Testis (tissue), 3 donors: ENCODE measurements around the gene TGFBR3. TPM values are rescaled to one million over a fixed set of nuclear protein-coding genes. Genes with fewer than 3 reads are reported as not detected.

Experiments
- DNase-seq: peaks from one replicate; pipeline ENCODE4 v3.0.0-alpha.2; 2019
- H3K27ac ChIP-seq, 2 donors: fragments of 200-600 bp; sonication (generic); one replicate each; pipeline ENCODE4 v1.5.1; 2019
- H3K27me3 ChIP-seq: fragments of 200-600 bp; sonication (generic); one replicate; pipeline ENCODE4 v1.5.1; 2019
- H3K36me3 ChIP-seq: fragments of 200-600 bp; sonication (generic); one replicate; pipeline ENCODE4 v1.5.1; 2017; ENCODE audit warnings: low read depth; ENCODE audit errors: missing control alignments
- H3K4me1 ChIP-seq: fragments of 200-600 bp; sonication (generic); one replicate; pipeline ENCODE4 v1.5.1; 2019
- H3K4me3 ChIP-seq, 2 donors: fragments of 200-600 bp; sonication (generic); one replicate each; pipeline ENCODE4 v1.5.1; 2017 to 2019
- H3K9me3 ChIP-seq: fragments of 200-600 bp; sonication (generic); one replicate; pipeline ENCODE4 v1.5.1; 2017
- POLR2A ChIP-seq: fragments of 450-650 bp; IDR thresholded peaks from one replicate; pipeline ENCODE4 v1.6.1; 2017; ENCODE audit warnings: antibody characterized with exemption, mild to moderate bottlenecking, moderate library complexity
- WGBS, 2 donors: methylation state at CpG; one replicate each; pipeline ENCODE4 v1.1.5; 2018; 5-methylcytosine and 5-hydroxymethylcytosine counted together
- intact Hi-C: fragments of 100-400 bp; cut with DNase I; formaldehyde crosslinking; loops from one replicate; pipeline ENCODE4 v1.15.1; 2023; ENCODE audit warnings: low total_unique reads
- polyA plus RNA-seq: library from polyadenylated mRNA; stranded (reverse); fragments of 350-450 nt; fragmentation: Illumina TruSeq; extraction: RNeasy Lipid Tissue Mini Kit (QIAGEN cat#74804); gene quantifications from one replicate; pipeline ENCODE4 v1.2.3, GENCODE V29; 2014; ENCODE audit warnings: low read depth, low replicate concordance; ENCODE audit not compliant: insufficient read depth
- total RNA-seq, 2 donors: library from RNA; depleted of rRNA; stranded (reverse); fragments of >200 nt; gene quantifications; one replicate each; pipeline ENCODE4 v1.2.3, GENCODE V29; 2016
- TF ChIP-seq, protein P1 (sequence below), 3 experiments: fragments of 450-650 bp in 2 of 3; fragments of 200-600 bp in 1 of 3; sonication (generic) in 1 of 3; IDR thresholded peaks; one replicate each; pipeline ENCODE4 v1.5.1; 2016 to 2019; ENCODE audit warnings: antibody characterized with exemption in 3 of 3, mild to moderate bottlenecking in 2 of 3, moderate library complexity in 1 of 3

Gene TGFBR3
- total and polyA plus RNA-seq, 3 donors from 2014 or later = 24.0 to 37.2 (median 34.7) TPM

DNA sequence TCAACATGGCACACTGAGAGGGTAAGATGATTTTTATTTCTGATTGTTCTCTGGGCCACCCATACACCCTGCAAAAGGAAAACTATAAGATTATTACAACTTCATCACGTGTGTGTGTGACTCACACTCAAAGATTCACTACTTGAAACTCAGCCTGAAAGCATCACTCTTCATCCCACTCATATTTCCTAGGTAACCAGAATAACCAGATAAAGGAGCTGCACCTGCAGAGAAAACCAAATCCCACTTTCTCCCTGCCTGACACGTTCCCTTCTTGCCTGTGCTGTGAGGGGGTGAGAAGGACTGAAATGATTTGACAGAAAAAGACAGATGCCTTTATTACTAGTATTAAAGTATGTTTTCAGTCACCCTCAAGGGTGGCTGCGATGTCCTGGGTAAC, 131.6 kb downstream of the TGFBR3 start:
- TF ChIP-seq, protein P1, sequence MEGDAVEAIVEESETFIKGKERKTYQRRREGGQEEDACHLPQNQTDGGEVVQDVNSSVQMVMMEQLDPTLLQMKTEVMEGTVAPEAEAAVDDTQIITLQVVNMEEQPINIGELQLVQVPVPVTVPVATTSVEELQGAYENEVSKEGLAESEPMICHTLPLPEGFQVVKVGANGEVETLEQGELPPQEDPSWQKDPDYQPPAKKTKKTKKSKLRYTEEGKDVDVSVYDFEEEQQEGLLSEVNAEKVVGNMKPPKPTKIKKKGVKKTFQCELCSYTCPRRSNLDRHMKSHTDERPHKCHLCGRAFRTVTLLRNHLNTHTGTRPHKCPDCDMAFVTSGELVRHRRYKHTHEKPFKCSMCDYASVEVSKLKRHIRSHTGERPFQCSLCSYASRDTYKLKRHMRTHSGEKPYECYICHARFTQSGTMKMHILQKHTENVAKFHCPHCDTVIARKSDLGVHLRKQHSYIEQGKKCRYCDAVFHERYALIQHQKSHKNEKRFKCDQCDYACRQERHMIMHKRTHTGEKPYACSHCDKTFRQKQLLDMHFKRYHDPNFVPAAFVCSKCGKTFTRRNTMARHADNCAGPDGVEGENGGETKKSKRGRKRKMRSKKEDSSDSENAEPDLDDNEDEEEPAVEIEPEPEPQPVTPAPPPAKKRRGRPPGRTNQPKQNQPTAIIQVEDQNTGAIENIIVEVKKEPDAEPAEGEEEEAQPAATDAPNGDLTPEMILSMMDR (IDR thresholded peaks at IDR 0.05) = no peak
- no peak for TF ChIP-seq POLR2A
- Histone ChIP-seq H3K9me3 (no peaks in the 10 kb centered on the region), H3K27me3 (no peaks in the 10 kb centered on the region), H3K36me3 (no peaks in the 10 kb centered on the region), H3K4me1 (peaks cover 39% of the 10 kb centered on the region), H3K27ac (peak overlapping the region; percentile 64 to 80), H3K4me3 (no peak overlapping the region)
- no peak for DNase-seq
- intact Hi-C loops = no loop called here
- WGBS, 2 donors = 59 to 65% methylated on average over 3 of the region's 3 CpGs

GRCh38 chr1:91753878-91754277, 132.1 kb downstream of the TGFBR3 start:
- DNase-seq = no peak
- Histone ChIP-seq H3K36me3 (no peaks in the 10 kb centered on the region), H3K27me3 (no peaks in the 10 kb centered on the region), H3K27ac (peak overlapping the region; percentile 64 to 80), H3K9me3 (no peaks in the 10 kb centered on the region), H3K4me3 (no peak overlapping the region), H3K4me1 (peaks cover 37% of the 10 kb centered on the region)
- intact Hi-C loops = no loop called here
- WGBS, 2 donors = 85 to 93% methylated on average over 3 of the region's 3 CpGs
- no peak for TF ChIP-seq POLR2A
- TF ChIP-seq, protein P1 (IDR thresholded peaks at IDR 0.05) = no peak

DNA sequence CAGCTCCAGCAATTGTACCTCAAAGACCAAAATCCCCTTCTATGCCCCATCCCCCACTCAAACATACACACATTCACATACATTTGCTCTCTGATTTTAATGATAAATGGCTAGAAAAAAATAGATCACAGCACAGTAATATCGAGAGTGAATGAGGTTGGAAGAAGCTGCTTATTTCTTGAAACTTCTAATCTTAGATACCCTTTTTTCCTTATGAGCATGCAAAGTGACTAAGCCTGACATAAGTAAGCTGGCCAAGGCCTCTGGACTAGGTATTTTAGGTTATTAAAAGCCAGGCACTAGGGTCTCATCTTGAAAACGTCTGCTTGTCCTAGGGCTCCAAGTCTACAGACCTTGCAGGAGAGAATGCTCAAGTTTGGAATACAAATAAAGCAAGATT, 133.6 kb downstream of the TGFBR3 start:
- TF ChIP-seq POLR2A = no peak
- intact Hi-C loops = no loop called here
- WGBS, 2 donors = 75 to 76% methylated on average over 2 of the region's 2 CpGs

DNA sequence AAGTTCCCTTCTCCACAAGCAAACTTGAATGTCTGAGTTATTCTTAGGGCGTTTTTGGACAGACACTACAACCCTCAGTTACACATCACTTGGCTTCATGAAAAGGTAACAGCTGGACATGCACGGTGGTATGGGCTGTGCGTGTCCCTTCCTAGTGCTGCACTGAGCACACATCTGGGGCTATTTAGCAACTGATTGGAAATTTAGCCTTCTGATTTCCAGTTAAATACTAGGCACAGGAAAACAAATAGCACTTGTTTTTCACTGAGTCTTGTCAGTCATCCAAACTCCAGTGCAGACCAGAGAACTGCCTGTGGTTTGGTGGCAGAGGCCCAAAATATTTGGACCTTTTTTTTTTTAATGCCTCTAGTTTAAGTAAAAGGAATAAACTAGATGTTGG, 134.7 kb downstream of the TGFBR3 start:
- TF ChIP-seq POLR2A = no peak
- TF ChIP-seq, protein P1 (IDR thresholded peaks at IDR 0.05) = no peak
- Histone ChIP-seq H3K27ac (peak overlapping the region; percentile 41 to 73), H3K4me1 (peaks cover 32% of the 10 kb centered on the region), H3K9me3 (no peaks in the 10 kb centered on the region), H3K27me3 (no peaks in the 10 kb centered on the region), H3K36me3 (no peaks in the 10 kb centered on the region), H3K4me3 (no peak overlapping the region)
- intact Hi-C loops = no loop called here
- peak; percentile 61 for DNase-seq
- WGBS, 2 donors = 33 to 37% methylated on average over 3 of the region's 3 CpGs

More for the DNA sequence above, 133.6 kb downstream of the TGFBR3 start:
- DNase-seq = no peak
- Histone ChIP-seq H3K9me3 (no peaks in the 10 kb centered on the region), H3K27ac (peak overlapping the region in 1 of 2 donors; percentile 36), H3K4me3 (no peak overlapping the region), H3K4me1 (peaks cover 28% of the 10 kb centered on the region), H3K36me3 (no peaks in the 10 kb centered on the region), H3K27me3 (no peaks in the 10 kb centered on the region)

- 43 to 44% methylated on average over 4 of the region's 4 CpGs for WGBS, 2 donors
- Histone ChIP-seq H3K4me1 (peaks cover 40% of the 10 kb centered on the region), H3K9me3 (no peaks in the 10 kb centered on the region), H3K4me3 (no peak overlapping the region), H3K36me3 (no peaks in the 10 kb centered on the region), H3K27ac (peak overlapping the region; percentile 41 to 73), H3K27me3 (no peaks in the 10 kb centered on the region)
- no peak for DNase-seq
- no peak for TF ChIP-seq POLR2A
- intact Hi-C loops = no loop called here
Observed at GRCh38 chr1:91750398-91750996, 135.5 kb downstream of the TGFBR3 start.

- Histone ChIP-seq H3K36me3 (no peaks in the 10 kb centered on the region), H3K4me3 (no peak overlapping the region), H3K27me3 (no peaks in the 10 kb centered on the region), H3K27ac (peak overlapping the region in 1 of 2 donors; percentile 73), H3K9me3 (no peaks in the 10 kb centered on the region), H3K4me1 (peaks cover 44% of the 10 kb centered on the region)
- TF ChIP-seq, protein P1 (IDR thresholded peaks at IDR 0.05) = no peak
- TF ChIP-seq POLR2A = no peak
- DNase-seq = no peak
- intact Hi-C loops = no loop called here
- 82 to 84% methylated on average over 6 of the region's 6 CpGs for WGBS, 2 donors
Observed at GRCh38 chr1:91749788-91750231, 136.1 kb downstream of the TGFBR3 start.
